Kidney tubule cell (primary cell): Measurements from ENCODE around the gene USP28.
"Not testable (repeated sequence)": the region's sequence is repeated elsewhere in the genome, so short reads cannot be mapped to it uniquely, and the experiment has no call there.

Experiments
- DNase-seq: peaks from one replicate; pipeline ENCODE4 v3.0.0-alpha.2; 2018; ENCODE audit warnings: low spot score

USP28 gene

GRCh38 chr11:113773092-113773415, 102.3 kb downstream of the USP28 start:
- peak; percentile 37 for DNase-seq

GRCh38 chr11:113771964-113772363, 103.4 kb downstream of the USP28 start:
- DNase-seq, result no peak

- DNase-seq, result no peak
These were observed 110.7 kb downstream of the USP28 start for GRCh38 chr11:113764527-113765219.

GRCh38 chr11:113763040-113763439, 112.3 kb downstream of the USP28 start:
- not testable (repeated sequence) for DNase-seq

- no peak for DNase-seq
These were observed 115.1 kb downstream of the USP28 start for GRCh38 chr11:113760241-113760640.

- DNase-seq, result no peak
These were observed 122.4 kb downstream of the USP28 start for GRCh38 chr11:113752932-113753331.
